ENCODE measurements around the gene DGCR6L. TPM values are rescaled to one million over a fixed set of nuclear protein-coding genes. Genes with fewer than 3 reads are reported as not detected.

DGCR6L gene
- total and polyA plus RNA-seq, 10 of the 15 experiments (the other 5 are each of a cell fraction or from before 2014, with no cell fraction given), result 1.6 to 62.8 (median 22.6) TPM

DNA sequence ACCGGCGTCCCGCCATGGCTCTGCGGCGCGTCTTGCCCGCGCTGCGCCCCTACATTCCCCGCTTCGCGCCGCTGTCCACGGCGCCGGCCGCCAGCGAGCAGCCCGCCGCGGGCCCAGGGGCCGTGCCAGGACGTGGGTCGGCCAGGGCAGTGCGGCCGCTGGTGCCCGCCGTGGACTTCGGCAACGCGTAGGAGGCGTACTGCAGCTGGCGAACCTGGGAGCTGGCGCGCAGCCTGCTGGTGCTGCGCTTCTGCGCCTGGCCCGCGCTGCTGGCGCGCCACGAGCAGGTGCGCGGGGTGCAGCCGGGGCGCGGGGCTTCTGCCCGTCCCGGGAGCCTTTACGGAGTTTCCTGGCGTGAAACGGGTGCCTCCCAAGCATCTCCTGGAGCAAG lies 20.1 kb downstream of the DGCR6L start:
- Histone ChIP-seq H4K20me1 (ENCODE audit: control insufficient read depth, insufficient read depth) (no peaks in the 10 kb centered on the region), H3K36me3 (ENCODE audit: control insufficient read depth in 2 of 2, insufficient read depth in 2 of 2, low read length in 1 of 2) (no peaks in the 10 kb centered on the region), H3K4me3 (peak overlapping the region; percentile 36; the same call in 1 of the 2 replicates), H3K4me2 (ENCODE audit: control insufficient read depth, insufficient read depth) (peak overlapping the region; percentile 89), H3K79me2 (ENCODE audit: control insufficient read depth, insufficient read depth, low read length) (no peaks in the 10 kb centered on the region), H3K27ac (ENCODE audit: control insufficient read depth, insufficient read depth) (no peak overlapping the region), H2AFZ (ENCODE audit: control insufficient read depth, low read depth, low read length) (peak overlapping the region; percentile 67), H3K9ac (ENCODE audit: control insufficient read depth, insufficient read depth, low read length) (no peak overlapping the region), H3K27me3 (replicated peaks in 1 of 2; ENCODE audit: control insufficient read depth in 2 of 2, insufficient read depth in 2 of 2, low read length in 1 of 2) (no peaks in the 10 kb centered on the region; a peak in 2 of 4 replicates), H3K4me1 (ENCODE audit: control insufficient read depth, insufficient read depth, low read length) (no peaks in the 10 kb centered on the region), H3K9me3 (replicated peaks; ENCODE audit: control insufficient read depth, insufficient read depth, low read length) (no peaks in the 10 kb centered on the region)
- ChIA-PET POLR2A (no interaction called here), SMC1A (ENCODE audit: uncharacterized antibody, unreplicated experiment) (no interaction called here), CTCF (no interaction called here), RAD21 (ENCODE audit: unreplicated experiment) (no interaction called here)
- DNase-seq (ENCODE audit: low read depth, low spot score) (no peak), ATAC-seq (peak; percentile 43; the same call in 2 of the 3 replicates), FAIRE-seq (no peak)
- TF ChIP-seq GATAD2B (conservative IDR thresholded peaks at IDR 0.05; ENCODE audit: low read depth), result 0 out of 2 replicates have a peak, but pooled peaks have one; percentile 26
- peak; percentile 97 for TF ChIP-seq HDAC6 (IDR thresholded peaks at IDR 0.05; ENCODE audit: unreplicated experiment)
- TF ChIP-seq RB1 (IDR thresholded peaks at IDR 0.05; ENCODE audit: borderline replicate concordance), result no peak
- TF ChIP-seq, protein P1, sequence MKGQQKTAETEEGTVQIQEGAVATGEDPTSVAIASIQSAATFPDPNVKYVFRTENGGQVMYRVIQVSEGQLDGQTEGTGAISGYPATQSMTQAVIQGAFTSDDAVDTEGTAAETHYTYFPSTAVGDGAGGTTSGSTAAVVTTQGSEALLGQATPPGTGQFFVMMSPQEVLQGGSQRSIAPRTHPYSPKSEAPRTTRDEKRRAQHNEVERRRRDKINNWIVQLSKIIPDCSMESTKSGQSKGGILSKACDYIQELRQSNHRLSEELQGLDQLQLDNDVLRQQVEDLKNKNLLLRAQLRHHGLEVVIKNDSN (IDR thresholded peaks at IDR 0.05; ENCODE audit: borderline replicate concordance, extremely low read length, insufficient read depth, low read depth, low read length), result peak; percentile 1
- WGBS (ENCODE audit: insufficient coverage, insufficient replicate concordance, low lambda C conversion rate, missing lambda C conversion rate), result 3% methylated on average over 51 of the region's 52 CpGs
- in situ Hi-C loops (cut with MboI), result loop anchor here (10.0 kb wide), 1 partner anchor 145 kb away; the partner anchor contains the start of gene CCDC188
- no TSS peak for BruUV-seq (replicated peaks)
- intact Hi-C loops (cut with micrococcal nuclease; ENCODE audit: unreplicated experiment), result no loop called here

Data from GM12878 (cell line).